ENCODE data around the gene FBH1.

FBH1 gene

DNA sequence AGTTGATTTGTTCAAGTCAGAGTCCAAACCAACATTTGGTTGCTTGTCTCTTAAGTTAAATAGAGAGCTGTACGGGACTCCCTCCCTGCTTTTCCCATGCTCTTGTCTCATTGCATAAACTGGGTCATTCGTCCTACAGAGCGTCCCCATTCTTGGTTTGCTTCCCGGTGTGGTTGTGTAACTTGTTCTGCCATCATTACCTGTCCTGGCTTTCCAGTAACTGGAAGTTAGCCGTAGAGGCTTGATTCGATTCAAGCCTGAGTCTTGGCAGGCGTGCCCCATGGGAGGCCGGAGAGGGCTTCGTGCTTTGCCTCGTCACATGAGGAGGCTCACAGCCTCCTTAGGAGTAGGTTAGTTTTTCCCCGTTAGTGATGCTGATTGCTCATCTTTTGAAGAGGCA, 40.2 kb downstream of the FBH1 start:
- no peak for TF ChIP-seq CTCF (IDR thresholded peaks at IDR 0.05; ENCODE audit: insufficient read depth, low read depth, low read length, missing control alignments)
- no peak for DNase-seq (ENCODE audit: low read depth)
- no peak overlapping the region for H3K4me3 ChIP-seq (ENCODE audit: low read length)

GRCh38 chr10:5932345-5932744, 42.3 kb downstream of the FBH1 start:
- no peak for DNase-seq (ENCODE audit: low read depth)
- TF ChIP-seq CTCF (IDR thresholded peaks at IDR 0.05; ENCODE audit: insufficient read depth, low read depth, low read length, missing control alignments), result no peak
- H3K4me3 ChIP-seq (ENCODE audit: low read length), result no peak overlapping the region

GRCh38 chr10:5933909-5934546, 44.0 kb downstream of the FBH1 start:
- no peak overlapping the region for H3K4me3 ChIP-seq (ENCODE audit: low read length)
- no peak for TF ChIP-seq CTCF (IDR thresholded peaks at IDR 0.05; ENCODE audit: insufficient read depth, low read depth, low read length, missing control alignments)
- no peak for DNase-seq (ENCODE audit: low read depth)

- TF ChIP-seq CTCF (IDR thresholded peaks at IDR 0.05; ENCODE audit: insufficient read depth, low read depth, low read length, missing control alignments), result no peak
- DNase-seq (ENCODE audit: low read depth), result no peak
- no peak overlapping the region for H3K4me3 ChIP-seq (ENCODE audit: low read length)
These were observed 45.6 kb downstream of the FBH1 start for GRCh38 chr10:5935628-5936027.

DNA sequence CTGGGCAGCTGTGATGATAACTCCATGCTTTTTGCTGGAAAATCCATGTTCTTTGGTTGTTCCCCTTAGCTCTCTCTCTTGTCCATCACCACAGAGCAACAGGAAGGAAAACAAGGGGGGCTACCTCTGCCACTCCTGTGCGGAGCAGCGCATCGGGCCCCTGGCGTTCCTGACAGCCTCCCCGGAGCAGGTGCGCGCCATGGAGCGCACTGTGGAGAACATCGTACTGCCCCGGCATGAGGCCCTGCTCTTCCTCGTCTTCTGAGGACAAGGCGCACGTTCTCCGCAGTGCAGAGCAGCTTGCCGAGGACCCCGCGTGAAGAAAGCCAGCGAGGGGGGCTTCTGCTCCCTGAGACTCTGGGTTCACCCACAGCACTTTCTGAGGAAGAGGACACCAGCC, 47.0 kb downstream of the FBH1 start:
- TF ChIP-seq CTCF (IDR thresholded peaks at IDR 0.05; ENCODE audit: insufficient read depth, low read depth, low read length, missing control alignments), result no peak
- H3K4me3 ChIP-seq (ENCODE audit: low read length), result no peak overlapping the region
- DNase-seq (ENCODE audit: low read depth), result no peak

DNA sequence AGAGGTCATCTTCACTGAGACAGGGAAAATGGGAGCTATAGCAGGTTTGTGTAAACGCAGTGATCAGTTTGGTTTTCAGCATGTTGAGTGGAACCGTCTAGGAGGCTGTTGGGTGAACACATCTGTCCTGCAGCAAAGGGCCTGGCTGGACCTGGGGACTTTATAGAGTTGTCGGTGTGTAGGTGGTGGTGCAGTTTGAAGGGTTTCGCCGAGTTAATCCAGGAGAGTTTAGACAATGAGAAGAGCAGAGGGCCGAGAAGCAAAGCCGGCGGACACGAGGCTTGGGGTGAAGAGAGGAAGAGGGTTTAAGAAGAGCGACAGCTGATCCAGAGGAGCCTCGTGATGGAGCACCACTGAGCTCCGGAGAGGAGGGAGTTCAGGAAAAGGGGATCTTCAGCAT, 48.2 kb downstream of the FBH1 start:
- TF ChIP-seq CTCF (IDR thresholded peaks at IDR 0.05; ENCODE audit: insufficient read depth, low read depth, low read length, missing control alignments), result no peak
- no peak for DNase-seq (ENCODE audit: low read depth)

DNA sequence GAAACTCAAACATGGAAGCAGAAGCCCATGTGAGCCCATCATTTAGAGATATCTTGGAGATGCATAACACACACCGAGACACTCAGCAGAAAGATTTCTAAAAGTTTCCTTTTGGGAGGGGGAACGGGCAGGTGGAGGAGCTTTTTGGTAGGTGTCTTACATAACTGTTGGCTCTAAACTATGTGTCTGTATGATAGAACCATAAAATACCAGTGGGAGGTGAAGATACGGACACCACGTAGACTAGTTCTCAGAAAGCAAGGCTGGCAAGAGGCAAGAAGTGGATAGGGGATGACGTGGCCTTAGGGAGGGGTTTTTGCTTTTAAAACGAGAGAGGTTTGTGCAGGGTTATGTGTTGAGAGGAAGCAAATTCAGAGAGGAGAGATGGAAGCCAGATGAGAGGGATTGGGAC, 50.8 kb downstream of the FBH1 start:
- no peak for TF ChIP-seq CTCF (IDR thresholded peaks at IDR 0.05; ENCODE audit: insufficient read depth, low read depth, low read length, missing control alignments)
- DNase-seq (ENCODE audit: low read depth), result no peak
- H3K4me3 ChIP-seq (ENCODE audit: low read length), result no peak overlapping the region

More for the DNA sequence above, 48.2 kb downstream of the FBH1 start:
- no peak overlapping the region for H3K4me3 ChIP-seq (ENCODE audit: low read length)

Data from epithelial cell of esophagus (primary cell).